OCI-LY7 (cell line): Measurements from ENCODE around the gene C8G. TPM values are rescaled to one million over a fixed set of nuclear protein-coding genes. Genes with fewer than 3 reads are reported as not detected.

Experiments
- BruUV-seq: library from RNA; stranded (reverse); fragments of 400-500 nt; replicated peaks from 2 replicates; lab custom pipeline; 2021; lab: Mats Ljungman, UMichigan
- CTCF ChIA-PET: fragments of 300-600 bp; sonication (Branson Sonifier 250); formaldehyde crosslinking; loops from one replicate; lab custom pipeline; 2022; ENCODE audit warnings: antibody characterized with exemption; ENCODE audit not compliant: unreplicated experiment; lab: Charles Lee
- POLR2A ChIA-PET: fragments of 300-600 bp; sonication (Branson Sonifier 250); formaldehyde crosslinking; loops from one replicate; lab custom pipeline; 2022; ENCODE audit warnings: antibody characterized with exemption; lab: Charles Lee
- DNase-seq: peaks from one replicate; pipeline ENCODE4 v3.0.0-alpha.2; 2015; ENCODE audit warnings: low spot score
- H2AFZ ChIP-seq: fragments of 200-600 bp; sonication (generic), shearing (Covaris generic); 2 replicates; pipeline ENCODE4 v1.6.1; 2014; ENCODE audit warnings: mild to moderate bottlenecking, antibody characterized with exemption, low read length, moderate library complexity
- H3K27ac ChIP-seq: fragments of 200-600 bp; sonication (generic); 2 replicates; pipeline ENCODE4 v1.5.1; 2014; ENCODE audit warnings: mixed run types, low read depth, mild to moderate bottlenecking, moderate library complexity, low read length, inconsistent platforms; ENCODE audit not compliant: poor library complexity, severe bottlenecking
- H3K36me3 ChIP-seq: fragments of 200-600 bp; sonication (generic); 2 replicates; pipeline ENCODE4 v1.6.1; 2014; ENCODE audit warnings: mild to moderate bottlenecking, antibody characterized with exemption, low read length, moderate library complexity, mixed read lengths; ENCODE audit not compliant: insufficient read depth
- H3K4me1 ChIP-seq: fragments of 200-600 bp; sonication (generic); 2 replicates; pipeline ENCODE4 v1.5.1; 2014; ENCODE audit warnings: mild to moderate bottlenecking, low read length; ENCODE audit not compliant: insufficient read depth, poor library complexity, severe bottlenecking
- H3K4me2 ChIP-seq: fragments of 200-600 bp; sonication (generic); 2 replicates; pipeline ENCODE4 v1.6.1; 2014; ENCODE audit warnings: mild to moderate bottlenecking, low read length
- H3K4me3 ChIP-seq: fragments of 200-600 bp; sonication (generic); 2 replicates; pipeline ENCODE4 v1.5.1; 2014; ENCODE audit warnings: mild to moderate bottlenecking, low read depth, low read length; ENCODE audit not compliant: poor library complexity, severe bottlenecking
- H3K79me2 ChIP-seq: fragments of 200-600 bp; sonication (generic); 2 replicates; pipeline ENCODE4 v1.6.1; 2016; ENCODE audit warnings: low read depth, mild to moderate bottlenecking, low read length, moderate library complexity, mixed read lengths; ENCODE audit not compliant: insufficient read depth
- H3K9me2 ChIP-seq: fragments of 200-600 bp; sonication (generic); 2 replicates; pipeline ENCODE4 v1.6.1; 2016; ENCODE audit warnings: mild to moderate bottlenecking, low read length, mixed read lengths; ENCODE audit not compliant: insufficient read depth
- H3K9me3 ChIP-seq: fragments of 200-600 bp; sonication (generic); 2 replicates; pipeline ENCODE4 v1.6.1; 2014; ENCODE audit warnings: mild to moderate bottlenecking, mixed run types, low read length, mixed read lengths
- H4K20me1 ChIP-seq: fragments of 200-600 bp; sonication (generic); 2 replicates; pipeline ENCODE4 v1.6.1; 2014; ENCODE audit warnings: mild to moderate bottlenecking, antibody characterized with exemption, low read length, moderate library complexity, mixed read lengths; ENCODE audit not compliant: insufficient read depth
- EZH2phosphoT487 ChIP-seq: fragments of 200-600 bp; sonication (generic); IDR thresholded peaks from 2 replicates; pipeline ENCODE4 v1.6.1; 2018; ENCODE audit warnings: low read depth, borderline replicate concordance, mild to moderate bottlenecking, mixed run types, antibody characterized with exemption, low read length, moderate library complexity, mixed read lengths
- intact Hi-C: fragments of 100-400 bp; cut with micrococcal nuclease; formaldehyde crosslinking; loops from one replicate; pipeline ENCODE4 v1.10.0; 2022; ENCODE audit not compliant: unreplicated experiment
- total RNA-seq, 2 experiments: library from RNA; depleted of rRNA in 1 of 2; stranded (reverse); fragments of >200 nt in 1 of 2; shearing (Covaris generic) in 1 of 2; gene quantifications; 2 replicates each; pipeline ENCODE4 v1.2.3, GENCODE V29; 2014 to 2022
- TF ChIP-seq, protein P1 (sequence below): fragments of 200-600 bp; sonication (generic); conservative IDR thresholded peaks from 2 replicates; pipeline ENCODE4 v1.5.1; 2014; ENCODE audit warnings: mild to moderate bottlenecking, antibody characterized with exemption, low read length, moderate library complexity, mixed read lengths

The C8G gene
- total RNA-seq, 2 experiments from 2014 or later: 0.95 to 2.2 TPM

DNA sequence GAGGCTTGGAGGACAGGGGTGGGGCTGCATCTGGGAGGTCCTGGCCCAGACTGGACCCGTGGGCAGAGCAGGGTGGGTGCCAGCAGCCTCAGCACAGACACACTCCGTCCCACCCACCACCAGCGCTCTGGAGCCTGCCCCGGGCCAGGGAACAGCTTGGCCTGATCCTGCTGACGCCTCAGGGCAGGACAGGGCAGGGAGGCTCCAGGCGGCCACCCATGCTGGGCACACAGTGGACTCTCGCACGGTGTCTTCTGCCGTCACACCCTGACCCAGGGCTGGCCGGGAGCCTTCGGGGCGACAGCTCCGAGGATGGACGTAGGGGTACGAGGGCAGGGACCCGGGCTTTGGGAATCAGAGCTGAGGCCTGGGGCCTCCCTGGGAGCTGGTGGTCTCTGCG, 24.1 kb downstream of the C8G start:
- no peaks in the 10 kb centered on the region for H3K79me2 ChIP-seq
- H4K20me1 ChIP-seq: no peaks in the 10 kb centered on the region
- TF ChIP-seq, protein P1, sequence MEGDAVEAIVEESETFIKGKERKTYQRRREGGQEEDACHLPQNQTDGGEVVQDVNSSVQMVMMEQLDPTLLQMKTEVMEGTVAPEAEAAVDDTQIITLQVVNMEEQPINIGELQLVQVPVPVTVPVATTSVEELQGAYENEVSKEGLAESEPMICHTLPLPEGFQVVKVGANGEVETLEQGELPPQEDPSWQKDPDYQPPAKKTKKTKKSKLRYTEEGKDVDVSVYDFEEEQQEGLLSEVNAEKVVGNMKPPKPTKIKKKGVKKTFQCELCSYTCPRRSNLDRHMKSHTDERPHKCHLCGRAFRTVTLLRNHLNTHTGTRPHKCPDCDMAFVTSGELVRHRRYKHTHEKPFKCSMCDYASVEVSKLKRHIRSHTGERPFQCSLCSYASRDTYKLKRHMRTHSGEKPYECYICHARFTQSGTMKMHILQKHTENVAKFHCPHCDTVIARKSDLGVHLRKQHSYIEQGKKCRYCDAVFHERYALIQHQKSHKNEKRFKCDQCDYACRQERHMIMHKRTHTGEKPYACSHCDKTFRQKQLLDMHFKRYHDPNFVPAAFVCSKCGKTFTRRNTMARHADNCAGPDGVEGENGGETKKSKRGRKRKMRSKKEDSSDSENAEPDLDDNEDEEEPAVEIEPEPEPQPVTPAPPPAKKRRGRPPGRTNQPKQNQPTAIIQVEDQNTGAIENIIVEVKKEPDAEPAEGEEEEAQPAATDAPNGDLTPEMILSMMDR: no peak
- no peak for TF ChIP-seq EZH2phosphoT487
- H3K9me2 ChIP-seq: no peaks in the 10 kb centered on the region
- ChIA-PET POLR2A (no interaction called here), CTCF (no interaction called here)
- H3K4me2 ChIP-seq: no peak overlapping the region
- peaks cover 8% of the 10 kb centered on the region for H3K4me1 ChIP-seq
- no TSS peak for BruUV-seq
- no peak overlapping the region for H3K27ac ChIP-seq
- H2AFZ ChIP-seq: no peak overlapping the region
- H3K36me3 ChIP-seq: no peaks in the 10 kb centered on the region
- intact Hi-C loops: no loop called here
- no peak overlapping the region for H3K4me3 ChIP-seq
- no peaks in the 10 kb centered on the region for H3K9me3 ChIP-seq
- DNase-seq: no peak

DNA sequence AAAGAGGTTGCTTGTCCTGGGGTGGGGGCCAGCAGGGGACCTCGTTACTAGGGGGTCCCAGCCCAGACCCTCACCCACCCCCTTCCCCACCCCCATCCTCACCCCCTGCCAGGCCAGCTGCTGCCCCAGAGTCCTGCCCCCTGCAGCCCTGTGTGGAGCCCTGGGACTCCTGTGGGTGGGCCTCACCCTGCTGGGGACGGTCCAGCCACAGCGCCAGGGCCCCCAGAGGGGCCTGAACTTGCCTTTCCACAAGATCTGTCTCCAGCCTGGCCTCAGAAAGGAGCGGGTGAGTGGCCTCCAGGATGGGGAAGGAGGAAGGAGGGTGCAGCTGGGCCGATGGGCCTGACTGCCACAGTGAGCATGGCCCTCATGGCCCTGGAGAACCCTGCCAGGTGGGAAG, 24.7 kb downstream of the C8G start:
- intact Hi-C loops: no loop called here
- TF ChIP-seq, protein P1: no peak
- TF ChIP-seq EZH2phosphoT487: no peak
- no peak overlapping the region for H2AFZ ChIP-seq

DNA sequence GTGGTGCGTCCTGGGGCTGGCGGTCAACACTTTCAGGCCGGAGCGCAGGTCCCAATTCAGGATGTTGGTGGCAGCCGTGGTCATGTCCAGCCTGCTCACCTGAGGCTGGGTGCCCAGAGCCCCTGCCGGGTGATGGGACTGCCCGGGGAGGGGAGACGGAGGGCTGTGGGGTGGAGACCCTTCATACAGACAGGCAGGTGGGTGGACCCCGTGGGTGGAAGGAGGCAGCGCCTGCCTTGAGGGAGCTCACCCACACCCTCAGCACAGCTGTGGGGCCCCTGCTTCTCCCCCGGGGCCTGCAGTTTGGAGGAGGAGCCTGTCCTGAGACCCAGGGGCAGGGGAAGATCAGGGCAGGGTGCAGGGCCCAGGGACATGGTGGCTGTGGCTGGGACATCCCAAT, 25.3 kb downstream of the C8G start:
- intact Hi-C loops: no loop called here
- Histone ChIP-seq H4K20me1 (no peaks in the 10 kb centered on the region), H2AFZ (no peak overlapping the region), H3K79me2 (no peaks in the 10 kb centered on the region), H3K4me2 (no peak overlapping the region), H3K4me1 (peaks cover 8% of the 10 kb centered on the region), H3K9me3 (no peaks in the 10 kb centered on the region), H3K27ac (no peak overlapping the region), H3K9me2 (no peaks in the 10 kb centered on the region), H3K4me3 (no peak overlapping the region), H3K36me3 (no peaks in the 10 kb centered on the region)
- TF ChIP-seq EZH2phosphoT487: no peak
- TF ChIP-seq, protein P1: no peak
- no TSS peak for BruUV-seq
- DNase-seq: no peak
- ChIA-PET POLR2A (no interaction called here), CTCF (no interaction called here)

More for the DNA sequence above, 24.7 kb downstream of the C8G start:
- peaks cover 8% of the 10 kb centered on the region for H3K4me1 ChIP-seq
- BruUV-seq: no TSS peak
- no peaks in the 10 kb centered on the region for H4K20me1 ChIP-seq
- no peak overlapping the region for H3K4me3 ChIP-seq
- no peak overlapping the region for H3K4me2 ChIP-seq
- H3K9me2 ChIP-seq: no peaks in the 10 kb centered on the region
- no peak for DNase-seq
- ChIA-PET CTCF (no interaction called here), POLR2A (no interaction called here)
- no peaks in the 10 kb centered on the region for H3K79me2 ChIP-seq
- no peaks in the 10 kb centered on the region for H3K9me3 ChIP-seq
- no peak overlapping the region for H3K27ac ChIP-seq
- H3K36me3 ChIP-seq: no peaks in the 10 kb centered on the region
